Measurements from ENCODE around the gene PRKAB1. TPM values are rescaled to one million over a fixed set of nuclear protein-coding genes. Genes with fewer than 3 reads are reported as not detected.

The PRKAB1 gene
- total RNA-seq, 4 donors from 2014 or later: 46.0 to 151 (median 89.3) TPM

DNA sequence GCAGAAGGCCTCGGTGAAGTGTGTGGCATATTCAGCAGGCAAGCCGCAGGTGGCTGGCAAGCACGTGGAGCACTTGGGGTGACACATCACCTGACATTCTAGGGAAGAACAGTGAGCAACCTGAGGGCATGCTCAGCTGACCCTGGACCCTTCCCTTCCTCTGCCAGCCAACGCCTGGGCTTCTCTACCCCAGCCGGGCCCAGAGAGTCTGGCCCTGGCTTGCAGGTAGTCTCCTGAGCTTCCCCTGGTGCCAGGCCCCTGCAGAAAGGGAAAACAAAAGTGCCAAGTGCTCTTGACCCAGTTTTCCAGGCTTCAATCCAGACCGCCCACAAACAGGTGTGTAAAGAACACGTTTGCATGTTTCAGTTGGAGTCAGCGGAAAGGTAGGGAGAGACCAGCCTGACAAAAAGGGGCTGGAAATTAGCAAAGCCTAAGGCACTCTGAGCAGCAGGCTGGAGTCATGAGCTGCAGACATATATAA is 45.7 kb downstream of the PRKAB1 start:
- H3K27me3 ChIP-seq: no peaks in the 10 kb centered on the region
- in situ Hi-C loops (cut with MboI; ENCODE audit: low pct_ligation_motif_present in 1 of 4, low pct_unique_long_range_greater_than_20kb in 1 of 4, low sequenced_read_pairs in 3 of 4) (no loop called here), intact Hi-C loops (cut with DNase I; ENCODE audit: low total_unique reads) (no loop called here)
- peaks cover 0 to 11% (median 7%) of the 10 kb centered on the region in 4 donors for H3K4me1 ChIP-seq
- no peak for DNase-seq
- no peaks in the 10 kb centered on the region for H3K9me3 ChIP-seq
- 94% methylated on average over 8 of the region's 8 CpGs; no CpG with 5 or more reads in 1 of the 2 donors for WGBS, 2 donors (ENCODE audit: low coverage in 1 of 2)
- H3K27ac ChIP-seq: no peak overlapping the region
- H3K36me3 ChIP-seq: no peaks in the 10 kb centered on the region
- TF ChIP-seq POLR2AphosphoS5 (IDR thresholded peaks at IDR 0.05): no peak
- no peak for TF ChIP-seq POLR2A (IDR thresholded peaks at IDR 0.05)
- TF ChIP-seq CTCF (IDR thresholded peaks at IDR 0.05): no peak
- TF ChIP-seq EP300 (IDR thresholded peaks at IDR 0.05; ENCODE audit: low read depth): no peak
- no peak overlapping the region for H3K4me3 ChIP-seq

GRCh38 chr12:119714614-119715267 is 46.8 kb downstream of the PRKAB1 start:
- no peaks in the 10 kb centered on the region for H3K27me3 ChIP-seq
- 98 to 100% methylated on average over 2 to 4 of the region's 4 CpGs for WGBS, 2 donors (ENCODE audit: low coverage in 1 of 2)
- H3K27ac ChIP-seq: no peak overlapping the region
- TF ChIP-seq CTCF (IDR thresholded peaks at IDR 0.05): no peak
- no peak for TF ChIP-seq POLR2A (IDR thresholded peaks at IDR 0.05)
- TF ChIP-seq POLR2AphosphoS5 (IDR thresholded peaks at IDR 0.05): no peak
- TF ChIP-seq EP300 (IDR thresholded peaks at IDR 0.05; ENCODE audit: low read depth): no peak
- no peaks in the 10 kb centered on the region for H3K36me3 ChIP-seq
- H3K9me3 ChIP-seq: no peaks in the 10 kb centered on the region
- in situ Hi-C loops (cut with MboI; ENCODE audit: low pct_ligation_motif_present in 1 of 4, low pct_unique_long_range_greater_than_20kb in 1 of 4, low sequenced_read_pairs in 3 of 4): no loop called here
- intact Hi-C loops (cut with DNase I; ENCODE audit: low total_unique reads): no loop called here
- peaks cover 0 to 11% (median 7%) of the 10 kb centered on the region in 4 donors for H3K4me1 ChIP-seq
- no peak for DNase-seq
- no peak overlapping the region for H3K4me3 ChIP-seq

DNA sequence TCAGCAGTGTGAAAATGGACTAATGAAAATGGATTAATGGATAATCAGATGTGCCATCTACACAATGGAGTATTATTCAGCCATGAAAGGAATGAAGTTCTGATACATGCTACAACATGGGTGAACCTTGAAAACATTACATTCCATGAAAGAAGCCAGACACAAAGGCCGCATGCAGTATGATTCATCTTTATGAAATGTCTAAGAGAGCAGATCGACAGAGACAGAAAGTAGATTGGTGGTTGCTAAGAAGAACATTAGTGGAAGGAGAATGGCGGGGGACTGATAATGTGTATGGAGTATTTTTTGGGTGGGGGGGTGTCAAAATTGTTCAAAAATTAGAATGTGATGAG is 47.3 kb downstream of the PRKAB1 start:
- in situ Hi-C loops (cut with MboI; ENCODE audit: low pct_ligation_motif_present in 1 of 4, low pct_unique_long_range_greater_than_20kb in 1 of 4, low sequenced_read_pairs in 3 of 4): no loop called here
- TF ChIP-seq EP300 (IDR thresholded peaks at IDR 0.05; ENCODE audit: low read depth): no peak
- no peak for TF ChIP-seq POLR2A (IDR thresholded peaks at IDR 0.05)
- no peak for TF ChIP-seq CTCF (IDR thresholded peaks at IDR 0.05)
- no peak for TF ChIP-seq POLR2AphosphoS5 (IDR thresholded peaks at IDR 0.05)
- WGBS, 2 donors (ENCODE audit: low coverage in 1 of 2): 94% methylated on average over 3 of the region's 3 CpGs
- no peaks in the 10 kb centered on the region for H3K9me3 ChIP-seq
- H3K27ac ChIP-seq: no peak overlapping the region
- H3K4me1 ChIP-seq: peaks cover 0 to 11% (median 7%) of the 10 kb centered on the region in 4 donors
- H3K36me3 ChIP-seq: no peaks in the 10 kb centered on the region
- H3K4me3 ChIP-seq: no peak overlapping the region
- intact Hi-C loops (cut with DNase I; ENCODE audit: low total_unique reads): no loop called here
- DNase-seq: no peak
- H3K27me3 ChIP-seq: no peaks in the 10 kb centered on the region

DNA sequence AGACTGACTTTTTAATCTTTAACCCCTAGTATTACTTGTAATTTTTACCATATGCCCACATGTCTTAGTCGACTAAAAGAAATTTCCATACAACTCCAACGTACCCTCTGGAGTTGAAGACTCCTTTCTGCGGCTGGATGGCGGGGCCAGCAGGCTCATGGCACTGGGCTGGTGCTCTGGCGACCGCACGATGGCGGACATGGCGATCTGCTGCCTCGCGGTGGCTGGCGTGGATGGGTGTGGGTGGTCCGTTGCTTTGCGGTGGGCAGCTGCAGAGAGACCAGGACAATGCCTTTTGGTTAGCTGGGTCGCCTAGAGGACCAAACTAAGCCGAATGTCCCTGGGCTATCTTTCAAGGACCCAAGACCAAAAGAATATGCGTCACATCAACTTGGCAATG is 50.2 kb downstream of the PRKAB1 start:
- Histone ChIP-seq H3K36me3 (no peaks in the 10 kb centered on the region), H3K27me3 (no peaks in the 10 kb centered on the region), H3K4me3 (no peak overlapping the region), H3K27ac (no peak overlapping the region), H3K9me3 (no peaks in the 10 kb centered on the region), H3K4me1 (peaks cover 0 to 11% (median 7%) of the 10 kb centered on the region in 4 donors)
- no peak for DNase-seq
- in situ Hi-C loops (cut with MboI; ENCODE audit: low pct_ligation_motif_present in 1 of 4, low pct_unique_long_range_greater_than_20kb in 1 of 4, low sequenced_read_pairs in 3 of 4) (no loop called here), intact Hi-C loops (cut with DNase I; ENCODE audit: low total_unique reads) (no loop called here)
- WGBS, 2 donors (ENCODE audit: low coverage in 1 of 2): 91 to 96% methylated on average over 4 to 17 of the region's 17 CpGs
- TF ChIP-seq POLR2AphosphoS5 (IDR thresholded peaks at IDR 0.05): no peak
- no peak for TF ChIP-seq CTCF (IDR thresholded peaks at IDR 0.05)
- TF ChIP-seq POLR2A (IDR thresholded peaks at IDR 0.05): no peak
- no peak for TF ChIP-seq EP300 (IDR thresholded peaks at IDR 0.05; ENCODE audit: low read depth)
